Activated T-cell treated with anti-CD3 and anti-CD28 coated beads for 1 hour (primary cell): ENCODE data around the gene SBF1.

Experiments
- DNase-seq: peaks from one replicate; pipeline ENCODE4 v3.0.0-alpha.2; 2020; ENCODE audit warnings: low read depth

Gene SBF1

GRCh38 chr22:50506611-50507420, 32.0 kb upstream of the SBF1 start:
- no peak for DNase-seq

GRCh38 chr22:50505776-50506610, 31.2 kb upstream of the SBF1 start:
- DNase-seq = no peak

GRCh38 chr22:50505276-50505775, 30.5 kb upstream of the SBF1 start:
- no peak for DNase-seq

- no peak for DNase-seq
Measured at GRCh38 chr22:50504369-50505211, 29.8 kb upstream of the SBF1 start.

- no peak for DNase-seq
Measured at GRCh38 chr22:50503475-50504145, 28.8 kb upstream of the SBF1 start.

- DNase-seq = no peak
Measured at GRCh38 chr22:50502628-50503474, 28.0 kb upstream of the SBF1 start.

- no peak for DNase-seq
Measured at GRCh38 chr22:50502096-50502495, 27.3 kb upstream of the SBF1 start.

- DNase-seq = no peak
Measured at GRCh38 chr22:50500452-50500851, 25.6 kb upstream of the SBF1 start.

GRCh38 chr22:50498322-50498890, 23.6 kb upstream of the SBF1 start:
- peak; percentile 60 for DNase-seq

- no peak for DNase-seq
Measured at GRCh38 chr22:50497093-50497492, 22.3 kb upstream of the SBF1 start.

GRCh38 chr22:50490531-50491308, 15.9 kb upstream of the SBF1 start:
- DNase-seq = no peak

GRCh38 chr22:50489363-50490243, 14.8 kb upstream of the SBF1 start:
- no peak for DNase-seq

GRCh38 chr22:50488886-50489285, 14.1 kb upstream of the SBF1 start:
- no peak for DNase-seq

- no peak for DNase-seq
Measured at GRCh38 chr22:50488006-50488677, 13.3 kb upstream of the SBF1 start.

GRCh38 chr22:50487290-50488005, 12.6 kb upstream of the SBF1 start:
- no peak for DNase-seq

GRCh38 chr22:50486561-50487289, 11.9 kb upstream of the SBF1 start, which contains the start of gene MIOX:
TSS of gene MIOX (plus strand) at chr22:50486859. CDS start at chr22:50486898, 39 bp downstream.
- no peak for DNase-seq
